OCI-LY1 (cell line): ENCODE results near the gene KRTAP10-3.

Experiments
- EZH2 ChIP-seq: fragments of 200-600 bp; sonication (generic), shearing (Covaris generic); IDR thresholded peaks from 2 replicates; pipeline ENCODE4 v1.8.0; 2017; ENCODE audit warnings: borderline replicate concordance, mixed run types, mild to moderate bottlenecking, antibody characterized with exemption, low read length, moderate library complexity, mixed read lengths
- TF ChIP-seq, protein P1 (sequence below): fragments of 200-600 bp; sonication (generic), shearing (Covaris generic); IDR thresholded peaks from 2 replicates; pipeline ENCODE4 v1.5.1; 2017; ENCODE audit warnings: mild to moderate bottlenecking, antibody characterized with exemption, low read length, moderate library complexity, mixed read lengths

DNA sequence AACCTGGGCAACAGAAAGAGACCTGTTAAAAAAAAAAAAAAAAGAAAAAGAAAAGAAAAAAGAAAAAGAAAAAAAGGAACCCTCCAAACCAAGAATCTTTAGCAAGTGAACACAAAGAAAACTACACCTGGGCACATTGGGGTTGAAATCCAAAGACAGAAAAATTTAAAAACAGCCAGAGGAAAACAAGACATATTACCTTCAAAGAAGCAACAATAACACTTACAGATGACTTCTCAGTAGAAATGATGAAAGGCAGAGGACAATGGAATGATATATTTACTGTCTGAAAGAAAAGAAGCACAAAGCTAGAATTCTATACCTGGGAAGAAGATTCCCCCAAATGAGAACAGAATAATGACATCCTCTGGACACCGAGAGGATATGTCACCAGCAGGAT is 15.9 kb downstream of the KRTAP10-3 start:
- TF ChIP-seq, protein P1, sequence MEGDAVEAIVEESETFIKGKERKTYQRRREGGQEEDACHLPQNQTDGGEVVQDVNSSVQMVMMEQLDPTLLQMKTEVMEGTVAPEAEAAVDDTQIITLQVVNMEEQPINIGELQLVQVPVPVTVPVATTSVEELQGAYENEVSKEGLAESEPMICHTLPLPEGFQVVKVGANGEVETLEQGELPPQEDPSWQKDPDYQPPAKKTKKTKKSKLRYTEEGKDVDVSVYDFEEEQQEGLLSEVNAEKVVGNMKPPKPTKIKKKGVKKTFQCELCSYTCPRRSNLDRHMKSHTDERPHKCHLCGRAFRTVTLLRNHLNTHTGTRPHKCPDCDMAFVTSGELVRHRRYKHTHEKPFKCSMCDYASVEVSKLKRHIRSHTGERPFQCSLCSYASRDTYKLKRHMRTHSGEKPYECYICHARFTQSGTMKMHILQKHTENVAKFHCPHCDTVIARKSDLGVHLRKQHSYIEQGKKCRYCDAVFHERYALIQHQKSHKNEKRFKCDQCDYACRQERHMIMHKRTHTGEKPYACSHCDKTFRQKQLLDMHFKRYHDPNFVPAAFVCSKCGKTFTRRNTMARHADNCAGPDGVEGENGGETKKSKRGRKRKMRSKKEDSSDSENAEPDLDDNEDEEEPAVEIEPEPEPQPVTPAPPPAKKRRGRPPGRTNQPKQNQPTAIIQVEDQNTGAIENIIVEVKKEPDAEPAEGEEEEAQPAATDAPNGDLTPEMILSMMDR: no peak
- no peak for TF ChIP-seq EZH2
